Astrocyte of the spinal cord (primary cell): ENCODE data around the gene LELP1.
"Not testable (repeated sequence)": the region's sequence is repeated elsewhere in the genome, so short reads cannot be mapped to it uniquely, and the experiment has no call there.

Experiments
- DNase-seq: peaks from one replicate; pipeline ENCODE4 v3.0.0; 2011; ENCODE audit warnings: low read depth, low spot score
- H3K4me3 ChIP-seq: 2 replicates; pipeline ENCODE4 v1.5.1; 2011; ENCODE audit warnings: low read depth, mild to moderate bottlenecking, low read length, moderate library complexity
- CTCF ChIP-seq: IDR thresholded peaks from 2 replicates; pipeline ENCODE4 v1.5.1; 2012; ENCODE audit warnings: low read depth, mild to moderate bottlenecking, low read length, inconsistent platforms
- in situ Hi-C: cut with HindIII; loops from 2 replicates; pipeline ENCODE4 v1.10.0; 2017; ENCODE audit warnings: low sequenced_read_pairs

Gene LELP1

GRCh38 chr1:153223040-153223891 lies 20.0 kb downstream of the LELP1 start:
- peak; percentile 44 for DNase-seq

DNA sequence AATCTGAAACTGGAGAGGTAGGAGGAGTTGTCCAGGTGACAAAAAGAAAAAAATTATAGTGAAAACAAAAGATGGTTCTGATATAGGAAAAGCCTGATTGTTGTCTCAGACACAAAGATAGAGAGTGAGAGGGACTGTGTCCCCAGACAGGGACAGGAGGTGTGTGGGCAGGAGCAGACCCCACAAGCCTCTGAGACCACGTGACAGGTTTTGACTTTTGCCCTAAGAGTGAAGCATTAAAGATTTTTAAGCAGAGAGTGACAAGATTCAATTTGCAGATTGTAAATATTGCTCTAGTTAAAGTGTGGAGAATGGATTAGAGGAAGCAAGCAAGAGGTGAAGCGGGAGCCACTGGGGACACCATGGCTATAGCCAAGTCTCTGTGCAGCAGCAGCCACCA lies 24.6 kb downstream of the LELP1 start:
- in situ Hi-C loops, result no loop called here
- no peak for TF ChIP-seq CTCF
- H3K4me3 ChIP-seq, result no peak overlapping the region
- DNase-seq, result no peak

More at GRCh38 chr1:153223040-153223891, 20.0 kb downstream of the LELP1 start:
- in situ Hi-C loops, H3K4me3 ChIP-seq: not testable (repeated sequence)
- peak; percentile 69 for TF ChIP-seq CTCF

DNA sequence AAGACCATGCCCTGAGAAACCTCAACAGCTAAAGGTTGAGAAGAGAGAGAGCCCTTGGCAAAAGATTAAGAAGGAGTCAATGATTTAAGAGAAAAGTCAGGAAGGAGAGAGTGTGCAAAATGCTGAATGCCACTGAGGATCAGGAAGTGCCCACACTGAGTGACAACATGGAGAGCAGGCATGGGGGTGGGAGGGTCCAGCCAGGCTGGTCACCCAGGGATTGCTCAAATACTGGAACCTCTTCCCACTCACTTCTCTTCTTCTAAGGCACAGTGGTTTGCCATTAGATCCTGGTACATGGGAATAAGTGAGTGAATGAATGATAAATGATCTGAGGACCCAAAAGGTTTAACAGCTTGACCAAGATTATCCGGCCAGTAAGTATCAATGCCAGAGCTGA lies 25.3 kb downstream of the LELP1 start:
- no peak for DNase-seq
- H3K4me3 ChIP-seq, result no peak overlapping the region
- TF ChIP-seq CTCF, result no peak
- in situ Hi-C loops, result no loop called here

DNA sequence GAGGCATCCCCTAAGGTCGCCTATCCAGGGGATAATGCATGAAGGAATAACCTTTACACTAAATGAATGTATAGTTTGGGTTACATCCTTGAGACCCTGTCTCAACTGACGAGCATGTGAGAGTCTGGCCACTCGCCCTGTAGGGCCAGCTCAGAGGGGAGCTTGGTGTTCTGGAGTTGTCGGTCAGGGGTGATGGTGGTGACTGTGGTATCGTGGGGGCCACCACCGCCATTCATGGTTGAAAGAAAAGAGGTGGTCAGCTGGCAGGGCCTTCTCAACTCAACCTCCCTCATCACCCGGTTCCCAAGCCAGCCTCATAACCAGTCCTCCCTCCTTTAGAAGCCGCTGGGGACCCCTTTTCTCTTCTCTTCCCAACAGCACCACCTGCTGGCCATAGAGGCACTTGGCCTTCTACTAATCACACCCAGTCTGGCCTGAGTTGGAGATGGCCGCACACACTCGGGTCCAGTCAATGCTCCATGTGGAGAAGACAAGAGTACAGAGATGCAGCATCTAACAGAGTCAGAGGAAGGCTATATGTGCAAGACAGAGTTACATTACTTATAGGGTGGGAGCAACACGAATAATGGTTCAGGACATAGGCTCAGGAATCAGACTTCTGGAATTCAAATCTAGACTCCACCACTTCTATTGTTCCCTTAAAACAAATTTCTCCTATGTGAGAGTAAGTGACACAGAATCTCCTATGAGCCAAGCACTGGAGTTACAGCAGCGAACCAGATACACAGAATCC lies 26.0 kb downstream of the LELP1 start:
- in situ Hi-C loops, H3K4me3 ChIP-seq, DNase-seq: not testable (repeated sequence)
- peak; percentile 46 for TF ChIP-seq CTCF

DNA sequence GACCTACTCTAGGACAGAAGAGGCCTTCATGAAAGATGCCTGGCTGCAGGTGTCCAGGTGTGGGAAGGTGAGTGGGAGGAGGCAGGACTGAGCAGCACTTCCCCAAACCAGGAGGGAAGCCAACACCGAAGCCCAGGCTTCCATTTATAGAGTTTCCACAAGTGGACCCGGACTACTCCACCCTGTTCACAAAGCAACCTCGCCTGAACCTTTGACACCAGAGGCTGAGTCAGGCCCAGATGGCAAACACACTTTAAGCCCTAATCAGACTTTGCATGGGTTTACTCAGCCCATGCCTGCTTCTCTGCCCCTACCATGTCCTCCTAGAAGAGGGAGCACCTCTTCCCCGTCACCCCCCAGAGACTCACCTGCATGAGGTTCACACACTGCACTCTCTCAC lies 28.1 kb downstream of the LELP1 start:
- no peak overlapping the region for H3K4me3 ChIP-seq
- no peak for DNase-seq
- in situ Hi-C loops, result no loop called here
- no peak for TF ChIP-seq CTCF

DNA sequence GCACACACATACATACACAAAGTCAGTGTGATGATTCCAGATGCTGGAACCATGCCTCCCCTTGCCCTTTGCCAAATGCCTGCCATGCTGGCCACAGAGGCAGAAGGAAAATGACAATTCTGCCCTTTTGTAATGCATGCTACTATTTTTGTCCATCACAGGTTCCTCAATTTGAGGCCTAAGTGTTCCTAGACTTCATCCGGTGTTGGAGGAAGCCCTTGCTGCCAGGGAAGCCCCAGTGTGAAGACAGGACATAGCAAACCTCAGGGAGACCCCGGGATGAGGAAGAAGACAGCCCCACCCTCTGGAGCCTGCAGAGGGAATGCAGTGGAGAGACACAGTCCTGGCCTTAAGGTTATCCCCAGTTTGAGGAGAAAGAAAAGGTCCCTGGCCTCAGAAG lies 28.6 kb downstream of the LELP1 start:
- in situ Hi-C loops, result no loop called here
- no peak for TF ChIP-seq CTCF
- no peak overlapping the region for H3K4me3 ChIP-seq
- no peak for DNase-seq
